IPS DF 6.9 (cell line): Measurements from ENCODE around the gene MMP12.

ENCODE experiments used
- DNase-seq: peaks from one replicate; pipeline ENCODE4 v3.0.0-alpha.2; 2013; ENCODE audit warnings: low read depth, low spot score
- H3K27ac ChIP-seq: one replicate; pipeline ENCODE4 v1.5.1; 2013; ENCODE audit warnings: low read length, control low read depth
- H3K27me3 ChIP-seq: 2 replicates; pipeline ENCODE4 v1.6.1; 2013; ENCODE audit warnings: mild to moderate bottlenecking, low read length; ENCODE audit not compliant: control insufficient read depth, insufficient read depth
- H3K36me3 ChIP-seq: 2 replicates; pipeline ENCODE4 v1.6.1; 2013; ENCODE audit warnings: low read length; ENCODE audit not compliant: control insufficient read depth, insufficient read depth
- H3K4me1 ChIP-seq: 2 replicates; pipeline ENCODE4 v1.6.1; 2013; ENCODE audit warnings: low read length; ENCODE audit not compliant: control insufficient read depth, insufficient read depth
- H3K4me3 ChIP-seq: 2 replicates; pipeline ENCODE4 v1.5.1; 2013; ENCODE audit warnings: mild to moderate bottlenecking, low read length
- H3K9me3 ChIP-seq: 2 replicates; pipeline ENCODE4 v1.6.1; 2013; ENCODE audit warnings: low read length, inconsistent platforms; ENCODE audit not compliant: control insufficient read depth, insufficient read depth
- WGBS: extraction: QIAGEN DNeasy Blood & Tissue Kit; methylation state at CpG from one replicate; pipeline ENCODE4 v1.1.7; 2013; ENCODE audit warnings: mixed read lengths, missing lambda C conversion rate; ENCODE audit not compliant: insufficient read length, insufficient coverage; 5-methylcytosine and 5-hydroxymethylcytosine counted together

MMP12 gene

DNA sequence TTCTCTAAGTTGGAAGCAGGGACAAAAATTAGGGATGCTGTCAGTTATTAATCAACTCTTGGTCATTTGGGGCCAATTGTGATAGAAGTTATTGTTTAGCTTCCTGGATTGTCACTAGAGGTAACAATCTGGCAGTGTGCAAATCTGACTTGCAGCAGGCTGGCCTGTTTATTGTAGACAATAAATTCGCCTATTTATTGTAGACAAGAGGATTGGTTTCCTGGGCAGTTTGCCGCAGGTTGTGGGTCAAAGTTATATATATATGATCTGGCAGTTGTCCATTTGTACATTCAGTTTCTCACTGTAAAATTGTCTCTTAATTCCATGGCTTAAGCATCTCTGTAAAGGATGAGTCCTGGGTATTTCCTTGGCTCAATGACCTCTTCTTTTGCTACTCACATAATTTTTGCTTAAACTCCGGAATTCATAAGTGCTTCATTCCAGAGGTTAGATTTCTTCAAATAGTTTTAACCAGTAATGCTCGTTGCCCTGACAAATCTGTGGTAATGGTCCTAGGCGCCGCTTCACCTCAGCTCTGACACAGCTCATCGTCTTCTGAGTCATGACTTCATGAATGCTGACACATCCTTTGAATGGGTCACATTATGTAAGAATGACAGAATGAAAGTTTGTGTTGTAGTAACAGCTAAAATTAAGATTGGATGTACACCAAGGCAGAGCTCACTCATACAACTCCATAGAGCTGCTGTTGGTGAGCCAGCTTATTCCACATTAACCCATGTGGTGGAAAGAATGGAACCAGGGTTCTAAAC is 23.6 kb downstream of the MMP12 start:
- Histone ChIP-seq H3K4me3 (no peak overlapping the region), H3K9me3 (no peaks in the 10 kb centered on the region), H3K4me1 (no peaks in the 10 kb centered on the region), H3K36me3 (no peaks in the 10 kb centered on the region), H3K27me3 (no peaks in the 10 kb centered on the region), H3K27ac (no peak overlapping the region)
- WGBS = no CpG with 5 or more reads among the region's 7 CpGs
- DNase-seq = no peak

DNA sequence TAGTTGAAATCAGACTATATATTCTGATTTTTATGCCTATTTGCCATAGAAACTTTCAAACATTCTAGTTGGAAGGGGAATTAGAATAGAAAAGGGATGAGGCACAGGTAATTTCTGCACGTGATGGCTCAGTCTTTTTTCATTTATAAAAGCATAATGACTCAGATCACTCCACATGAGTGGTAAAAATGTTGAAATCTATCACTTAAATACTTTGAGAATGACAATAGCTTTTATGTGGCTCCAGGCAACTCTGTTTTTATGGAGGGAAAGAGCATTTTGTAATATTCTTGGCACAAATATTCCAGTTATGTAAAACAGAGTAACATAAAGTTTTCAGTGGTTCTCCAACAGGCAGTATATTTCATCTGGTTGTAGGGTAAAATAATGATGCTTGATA is 25.5 kb downstream of the MMP12 start:
- H3K27me3 ChIP-seq = no peaks in the 10 kb centered on the region
- DNase-seq = no peak
- H3K27ac ChIP-seq = no peak overlapping the region
- no peaks in the 10 kb centered on the region for H3K36me3 ChIP-seq
- no peak overlapping the region for H3K4me3 ChIP-seq
- H3K9me3 ChIP-seq = no peaks in the 10 kb centered on the region
- no peaks in the 10 kb centered on the region for H3K4me1 ChIP-seq
- no CpG with 5 or more reads among the region's 1 CpG for WGBS

DNA sequence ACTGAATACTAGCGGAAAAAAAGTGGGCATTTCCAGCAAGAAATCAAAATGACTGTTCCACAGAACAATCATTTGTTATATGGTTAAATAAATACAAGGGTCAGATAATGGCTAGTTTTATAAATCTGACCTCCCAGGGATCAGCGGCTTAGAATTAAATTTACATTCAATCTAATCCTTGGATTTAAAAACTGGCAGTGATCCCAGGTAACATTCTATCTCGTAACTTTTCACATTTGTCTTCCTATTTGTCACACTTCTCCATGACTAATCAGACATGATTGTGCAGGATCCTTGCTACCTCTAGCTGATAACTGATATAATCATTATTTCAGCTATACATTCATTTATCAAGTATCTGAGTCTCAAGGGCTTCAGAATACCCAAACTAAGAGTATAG is 28.5 kb downstream of the MMP12 start:
- no peak overlapping the region for H3K27ac ChIP-seq
- WGBS = no CpG with 5 or more reads among the region's 3 CpGs

DNA sequence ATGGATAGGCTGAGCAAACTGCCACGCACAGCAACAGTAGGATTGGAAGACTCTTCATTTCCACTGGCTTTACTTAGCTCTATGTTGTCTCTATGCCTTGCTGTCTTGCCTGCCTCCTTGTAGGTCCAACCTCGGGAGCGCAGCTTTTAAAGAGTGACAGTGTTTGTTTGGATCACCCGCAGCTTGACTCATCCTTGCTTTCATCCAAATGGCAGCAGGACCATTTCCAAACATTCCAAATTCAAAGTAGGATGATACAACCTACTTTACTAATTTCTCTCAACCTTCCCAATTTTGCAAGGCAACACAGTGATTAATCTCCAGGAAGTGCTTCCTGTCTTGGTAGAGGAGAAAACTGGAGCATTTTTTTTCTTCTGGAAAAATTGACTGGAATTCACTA is 31.3 kb downstream of the MMP12 start, which contains the start of gene MMP3:
TSS of gene MMP3 (minus strand) at position 121 of the 400 bp plus-strand sequence. CDS start at position 58, 63 bp downstream.
- no peak for DNase-seq
- no CpG with 5 or more reads among the region's 4 CpGs for WGBS
- H3K27ac ChIP-seq = no peak within 1 kb of the TSS
- no peaks in the 10 kb centered on the region for H3K36me3 ChIP-seq
- H3K4me3 ChIP-seq = no peak within 1 kb of the TSS
- no peaks in the 10 kb centered on the region for H3K27me3 ChIP-seq
- H3K9me3 ChIP-seq = no peaks in the 10 kb centered on the region
- H3K4me1 ChIP-seq = no peaks in the 10 kb centered on the region; the same call in 1 of the 2 replicates

More for the DNA sequence above, 28.5 kb downstream of the MMP12 start:
- no peaks in the 10 kb centered on the region for H3K27me3 ChIP-seq
- no peak for DNase-seq
- no peaks in the 10 kb centered on the region for H3K9me3 ChIP-seq
- H3K4me3 ChIP-seq = no peak overlapping the region
- no peaks in the 10 kb centered on the region; the same call in 1 of the 2 replicates for H3K4me1 ChIP-seq
- H3K36me3 ChIP-seq = no peaks in the 10 kb centered on the region

DNA sequence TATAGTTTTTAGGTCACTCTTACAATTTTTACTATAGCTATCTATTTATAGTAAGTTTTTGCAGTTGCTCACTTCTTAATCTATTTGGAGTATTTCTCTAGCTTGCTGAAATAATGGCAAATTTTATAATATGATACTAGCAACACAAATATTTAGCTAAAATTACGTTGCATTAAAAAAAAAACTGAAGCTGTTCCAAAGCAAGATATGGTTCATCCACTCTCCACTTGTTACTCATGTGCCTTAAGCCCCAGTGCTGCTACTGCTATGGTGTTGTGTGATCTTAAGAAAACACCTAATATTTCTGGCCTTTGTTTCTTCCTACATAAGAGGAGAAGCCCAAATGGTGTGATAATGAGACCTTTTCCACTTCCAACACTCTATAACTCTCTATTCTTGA is 31.9 kb downstream of the MMP12 start:
- Histone ChIP-seq H3K36me3 (no peaks in the 10 kb centered on the region), H3K27me3 (no peaks in the 10 kb centered on the region), H3K27ac (no peak overlapping the region), H3K9me3 (no peaks in the 10 kb centered on the region), H3K4me3 (no peak overlapping the region), H3K4me1 (no peaks in the 10 kb centered on the region; the same call in 1 of the 2 replicates)
- no peak for DNase-seq
- no CpG with 5 or more reads among the region's 1 CpG for WGBS

DNA sequence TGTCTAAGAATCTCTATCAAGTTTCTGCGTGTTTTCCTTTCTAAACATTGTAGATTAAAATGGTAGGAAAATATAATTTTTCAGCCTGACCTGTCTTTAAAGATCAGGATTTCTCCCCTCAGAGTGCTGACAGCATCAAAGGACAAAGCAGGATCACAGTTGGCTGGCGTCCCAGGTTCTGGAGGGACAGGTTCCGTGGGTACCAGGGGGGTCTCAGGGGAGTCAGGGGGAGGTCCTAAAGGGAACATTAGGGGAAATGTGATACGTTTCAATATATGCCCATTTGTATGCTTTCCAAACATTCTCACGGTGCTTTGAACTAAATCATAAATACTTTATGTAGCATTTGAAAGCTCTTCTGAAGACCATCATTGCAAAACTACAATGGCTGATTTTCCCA is 34.8 kb downstream of the MMP12 start:
- Histone ChIP-seq H3K27ac (no peak overlapping the region), H3K9me3 (no peaks in the 10 kb centered on the region), H3K4me3 (no peak overlapping the region), H3K27me3 (no peaks in the 10 kb centered on the region), H3K36me3 (no peaks in the 10 kb centered on the region), H3K4me1 (no peaks in the 10 kb centered on the region; the same call in 1 of the 2 replicates)
- DNase-seq = no peak
- whole genome bisulfite sequencing = no CpG with 5 or more reads among the region's 5 CpGs

DNA sequence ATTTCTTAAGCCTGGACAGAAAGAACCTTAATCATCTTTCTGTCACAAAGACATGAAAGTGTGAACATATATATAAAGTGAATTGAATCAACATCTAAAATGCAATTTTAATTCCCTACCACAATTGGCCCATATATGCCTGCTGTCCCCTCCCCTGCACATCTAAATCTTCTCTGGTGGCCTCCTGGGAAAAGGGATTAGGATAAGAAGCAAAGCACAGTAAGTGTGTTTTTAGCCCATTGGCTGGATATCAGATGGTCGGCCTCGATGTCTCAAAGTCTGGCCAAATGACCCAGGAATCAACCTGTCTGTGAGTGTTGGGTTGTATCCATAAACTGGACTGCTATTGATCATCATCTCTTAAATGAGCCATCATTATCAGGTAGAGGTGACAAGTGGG is 37.1 kb downstream of the MMP12 start:
- Histone ChIP-seq H3K4me1 (no peaks in the 10 kb centered on the region), H3K4me3 (no peak overlapping the region), H3K36me3 (no peaks in the 10 kb centered on the region), H3K27ac (no peak overlapping the region), H3K9me3 (no peaks in the 10 kb centered on the region), H3K27me3 (no peaks in the 10 kb centered on the region)
- WGBS = no CpG with 5 or more reads among the region's 2 CpGs
- DNase-seq = no peak

DNA sequence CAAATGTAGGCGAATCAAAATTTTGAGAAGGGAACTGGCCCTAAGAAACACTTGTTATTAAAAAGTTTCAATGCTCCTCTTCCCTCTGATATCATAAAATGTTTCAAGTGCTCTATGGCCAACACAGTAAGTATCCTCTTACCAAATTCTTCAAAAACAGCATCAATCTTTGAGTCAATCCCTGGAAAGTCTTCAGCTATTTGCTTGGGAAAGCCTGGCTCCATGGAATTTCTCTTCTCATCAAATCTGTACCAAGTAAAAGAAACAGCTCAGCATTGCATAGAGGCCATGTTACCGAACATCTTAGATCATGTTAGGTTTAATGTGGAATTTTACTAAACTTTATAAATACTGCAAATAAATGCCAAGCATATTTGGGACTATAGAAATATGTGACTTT is 37.6 kb downstream of the MMP12 start:
- Histone ChIP-seq H3K4me3 (no peak overlapping the region), H3K27me3 (no peaks in the 10 kb centered on the region), H3K36me3 (no peaks in the 10 kb centered on the region), H3K27ac (no peak overlapping the region), H3K4me1 (no peaks in the 10 kb centered on the region), H3K9me3 (no peaks in the 10 kb centered on the region)
- 100% methylated on average over 1 of the region's 2 CpGs for WGBS
- no peak for DNase-seq

DNA sequence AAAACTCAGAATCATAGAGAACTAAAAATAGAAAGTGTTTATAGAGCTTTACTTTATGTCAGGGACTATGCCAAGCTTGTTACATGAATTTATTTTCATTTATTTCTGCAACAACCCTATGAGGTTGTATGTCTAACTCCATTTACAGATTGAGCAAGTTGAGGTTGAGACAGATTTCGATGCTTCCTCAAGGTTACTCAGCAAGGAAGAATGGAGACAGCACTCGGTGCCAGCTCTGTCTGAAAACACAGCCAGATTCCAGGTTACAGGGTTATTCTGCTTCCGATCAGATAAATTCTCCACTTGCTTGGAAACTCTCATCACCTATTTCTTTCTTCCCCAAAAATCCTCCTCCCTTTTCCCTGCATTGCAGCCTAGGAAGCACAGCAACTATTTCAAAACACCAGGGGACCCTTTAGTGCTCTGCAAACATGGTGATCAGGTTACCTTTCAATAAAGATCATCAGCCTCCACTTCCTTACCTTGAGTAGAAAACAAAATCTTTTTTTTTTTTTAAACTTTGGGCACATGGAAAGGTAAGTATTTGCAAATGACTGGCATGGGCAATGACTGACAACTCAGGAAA is 38.4 kb downstream of the MMP12 start:
- H3K36me3 ChIP-seq = no peaks in the 10 kb centered on the region
- no peaks in the 10 kb centered on the region for H3K27me3 ChIP-seq
- no CpG with 5 or more reads among the region's 3 CpGs for WGBS
- no peak overlapping the region for H3K4me3 ChIP-seq
- no peak for DNase-seq
- H3K9me3 ChIP-seq = no peaks in the 10 kb centered on the region
- 0 out of 2 replicates have a peak, but pooled peaks cover 2% of the 10 kb centered on the region for H3K4me1 ChIP-seq
- no peak overlapping the region for H3K27ac ChIP-seq

DNA sequence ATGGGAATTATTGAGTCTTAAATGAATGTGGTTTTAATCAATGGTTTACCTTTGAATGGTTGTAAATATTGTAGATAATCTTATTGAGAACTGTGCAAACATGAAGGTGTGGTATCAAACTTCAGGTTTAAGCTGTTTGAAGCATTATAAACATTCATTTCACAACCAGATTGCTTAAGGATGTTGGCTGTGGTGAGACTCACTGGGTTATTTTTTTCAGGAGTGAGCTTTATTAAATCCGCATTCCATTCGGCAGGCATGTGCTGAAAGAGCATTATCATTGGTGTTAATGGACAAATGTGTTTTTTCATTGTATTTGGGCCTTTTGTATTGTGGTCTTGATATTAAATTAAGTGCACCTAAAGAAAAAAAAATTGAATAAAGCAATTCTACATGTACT is 41.1 kb downstream of the MMP12 start:
- H3K27me3 ChIP-seq = no peaks in the 10 kb centered on the region
- no peak overlapping the region for H3K4me3 ChIP-seq
- DNase-seq = no peak
- WGBS = no CpG with 5 or more reads among the region's 2 CpGs
- no peaks in the 10 kb centered on the region for H3K9me3 ChIP-seq
- no peaks in the 10 kb centered on the region for H3K36me3 ChIP-seq
- H3K27ac ChIP-seq = no peak overlapping the region
- 0 out of 2 replicates have a peak, but pooled peaks cover 2% of the 10 kb centered on the region for H3K4me1 ChIP-seq
